Ectodermal cell (in vitro differentiated cells): Measurements from ENCODE around the gene NDUFB10.
"Not testable (repeated sequence)": the region's sequence is repeated elsewhere in the genome, so short reads cannot be mapped to it uniquely, and the experiment has no call there.

Source experiments
- H3K27ac ChIP-seq: 2 replicates; pipeline ENCODE4 v1.7.0; 2013; ENCODE audit warnings: mild to moderate bottlenecking, low read depth, low read length; ENCODE audit not compliant: insufficient read depth, poor library complexity, severe bottlenecking
- H3K27me3 ChIP-seq: 2 replicates; pipeline ENCODE4 v1.7.0; 2013; ENCODE audit warnings: mild to moderate bottlenecking, low read length; ENCODE audit not compliant: insufficient read depth, control insufficient read depth, poor library complexity, severe bottlenecking
- H3K36me3 ChIP-seq: one replicate; pipeline ENCODE4 v1.7.0; 2013; ENCODE audit warnings: low read length; ENCODE audit not compliant: control insufficient read depth, insufficient read depth
- H3K4me1 ChIP-seq: one replicate; pipeline ENCODE4 v1.7.0; 2013; ENCODE audit warnings: low read length; ENCODE audit not compliant: control insufficient read depth, insufficient read depth
- H3K4me3 ChIP-seq: 2 replicates; pipeline ENCODE4 v1.7.0; 2013; ENCODE audit warnings: low read depth, low read length, control low read depth; ENCODE audit not compliant: insufficient read depth
- H3K9me3 ChIP-seq: 2 replicates; pipeline ENCODE4 v1.7.0; 2013; ENCODE audit warnings: mild to moderate bottlenecking, low read length, moderate library complexity; ENCODE audit not compliant: control insufficient read depth
- WGBS, 2 experiments: methylation state at CpG; one replicate each; pipeline ENCODE4 v1.1.7; 2013; ENCODE audit warnings: missing lambda C conversion rate in 2 of 2; 5-methylcytosine and 5-hydroxymethylcytosine counted together

NDUFB10 gene

GRCh38 chr16:1926271-1926670 is 33.1 kb upstream of the NDUFB10 start:
- Histone ChIP-seq H3K27me3 (peaks cover 50% of the 10 kb centered on the region), H3K4me1 (peaks cover 7% of the 10 kb centered on the region), H3K27ac (no peak overlapping the region), H3K4me3 (no peak overlapping the region), H3K9me3 (no peaks in the 10 kb centered on the region), H3K36me3 (no peaks in the 10 kb centered on the region)
- WGBS, 2 experiments = 56 to 60% methylated on average over 10 to 11 of the region's 11 CpGs

GRCh38 chr16:1929105-1929504 is 30.2 kb upstream of the NDUFB10 start:
- no peaks in the 10 kb centered on the region for H3K36me3 ChIP-seq
- WGBS, 2 experiments = 38% methylated on average over 11 of the region's 11 CpGs
- peaks cover 22% of the 10 kb centered on the region for H3K27me3 ChIP-seq
- no peak overlapping the region for H3K27ac ChIP-seq
- no peaks in the 10 kb centered on the region for H3K9me3 ChIP-seq
- H3K4me3 ChIP-seq = peak overlapping the region; percentile 35
- no peaks in the 10 kb centered on the region for H3K4me1 ChIP-seq

- no peaks in the 10 kb centered on the region for H3K4me1 ChIP-seq
- H3K27me3 ChIP-seq = peaks cover 15% of the 10 kb centered on the region
- H3K9me3 ChIP-seq = no peaks in the 10 kb centered on the region
- 16 to 17% methylated on average over 70 of the region's 70 CpGs for WGBS, 2 experiments
- H3K4me3 ChIP-seq = peak overlapping the region; percentile 35
- no peak overlapping the region for H3K27ac ChIP-seq
- no peaks in the 10 kb centered on the region for H3K36me3 ChIP-seq
These were observed 29.6 kb upstream of the NDUFB10 start for GRCh38 chr16:1929578-1930337.

GRCh38 chr16:1930338-1930720 is 29.0 kb upstream of the NDUFB10 start:
- no peaks in the 10 kb centered on the region for H3K36me3 ChIP-seq
- no peaks in the 10 kb centered on the region for H3K9me3 ChIP-seq
- 87 to 90% methylated on average over 10 of the region's 10 CpGs for WGBS, 2 experiments
- no peaks in the 10 kb centered on the region for H3K4me1 ChIP-seq
- peaks cover 15% of the 10 kb centered on the region for H3K27me3 ChIP-seq
- H3K4me3 ChIP-seq = no peak overlapping the region
- no peak overlapping the region for H3K27ac ChIP-seq

GRCh38 chr16:1932050-1933028 is 27.0 kb upstream of the NDUFB10 start:
- peaks cover under 1% of the 10 kb centered on the region for H3K36me3 ChIP-seq
- H3K9me3 ChIP-seq = no peaks in the 10 kb centered on the region
- 79 to 80% methylated on average over 19 of the region's 19 CpGs for WGBS, 2 experiments
- no peak overlapping the region for H3K27ac ChIP-seq
- H3K4me3 ChIP-seq = no peak overlapping the region
- H3K27me3 ChIP-seq = peaks cover 15% of the 10 kb centered on the region
- H3K4me1 ChIP-seq = no peaks in the 10 kb centered on the region

GRCh38 chr16:1933097-1933661 is 26.2 kb upstream of the NDUFB10 start:
- Histone ChIP-seq H3K4me3 (no peak overlapping the region), H3K4me1 (no peaks in the 10 kb centered on the region), H3K36me3 (peaks cover 5% of the 10 kb centered on the region), H3K27ac (no peak overlapping the region), H3K27me3 (peaks cover 15% of the 10 kb centered on the region), H3K9me3 (no peaks in the 10 kb centered on the region)
- 81% methylated on average over 23 of the region's 23 CpGs for WGBS, 2 experiments

- no peaks in the 10 kb centered on the region for H3K9me3 ChIP-seq
- 94 to 95% methylated on average over 9 to 11 of the region's 11 CpGs for WGBS, 2 experiments
- no peak overlapping the region for H3K27ac ChIP-seq
- H3K4me3 ChIP-seq = no peak overlapping the region
- no peaks in the 10 kb centered on the region for H3K27me3 ChIP-seq
- H3K4me1 ChIP-seq = peaks cover under 1% of the 10 kb centered on the region
- peaks cover 8% of the 10 kb centered on the region for H3K36me3 ChIP-seq
These were observed 22.3 kb upstream of the NDUFB10 start for GRCh38 chr16:1936945-1937479.

GRCh38 chr16:1938316-1938715 is 21.0 kb upstream of the NDUFB10 start:
- WGBS, 2 experiments = 96% methylated on average over 10 of the region's 10 CpGs
- H3K4me3 ChIP-seq = no peak overlapping the region
- no peaks in the 10 kb centered on the region for H3K9me3 ChIP-seq
- H3K27ac ChIP-seq = no peak overlapping the region
- H3K27me3 ChIP-seq = no peaks in the 10 kb centered on the region
- H3K36me3 ChIP-seq = peaks cover 8% of the 10 kb centered on the region
- H3K4me1 ChIP-seq = peaks cover 5% of the 10 kb centered on the region

GRCh38 chr16:1938910-1939309 is 20.4 kb upstream of the NDUFB10 start:
- no peaks in the 10 kb centered on the region for H3K27me3 ChIP-seq
- peaks cover 8% of the 10 kb centered on the region for H3K36me3 ChIP-seq
- H3K9me3 ChIP-seq = no peaks in the 10 kb centered on the region
- no peak overlapping the region for H3K4me3 ChIP-seq
- no peak overlapping the region for H3K27ac ChIP-seq
- H3K4me1 ChIP-seq = peaks cover 5% of the 10 kb centered on the region
- 94 to 96% methylated on average over 17 of the region's 17 CpGs for WGBS, 2 experiments

GRCh38 chr16:1939833-1940232 is 19.5 kb upstream of the NDUFB10 start:
- H3K27me3 ChIP-seq, H3K27ac ChIP-seq, H3K4me3 ChIP-seq, H3K4me1 ChIP-seq, H3K36me3 ChIP-seq, H3K9me3 ChIP-seq: not testable (repeated sequence)
- WGBS, 2 experiments = 94 to 95% methylated on average over 8 of the region's 8 CpGs
